Measurements from ENCODE around the gene DGKQ.
"Not testable (repeated sequence)": the region's sequence is repeated elsewhere in the genome, so short reads cannot be mapped to it uniquely, and the experiment has no call there.

DGKQ gene

GRCh38 chr4:984336-985054, 11.1 kb upstream of the DGKQ start:
- Histone ChIP-seq H3K9me3 (ENCODE audit: control insufficient read depth, insufficient read depth, low read length) (no peaks in the 10 kb centered on the region), H3K36me3 (ENCODE audit: insufficient read depth, low read length) (no peaks in the 10 kb centered on the region), H3K9ac (ENCODE audit: low read depth, low read length) (no peak overlapping the region), H3K4me1 (ENCODE audit: insufficient read depth, low read length) (peaks cover 12% of the 10 kb centered on the region)

- Histone ChIP-seq H3K9ac (ENCODE audit: low read depth, low read length) (no peak overlapping the region), H3K4me1 (ENCODE audit: insufficient read depth, low read length) (peaks cover 19% of the 10 kb centered on the region), H3K36me3 (ENCODE audit: insufficient read depth, low read length) (no peaks in the 10 kb centered on the region)
Observed at GRCh38 chr4:982814-983213, 9.4 kb upstream of the DGKQ start.

GRCh38 chr4:982291-982690, 8.9 kb upstream of the DGKQ start:
- peaks cover 19% of the 10 kb centered on the region for H3K4me1 ChIP-seq (ENCODE audit: insufficient read depth, low read length)
- no peaks in the 10 kb centered on the region for H3K36me3 ChIP-seq (ENCODE audit: insufficient read depth, low read length)
- no peaks in the 10 kb centered on the region for H3K9me3 ChIP-seq (ENCODE audit: control insufficient read depth, insufficient read depth, low read length)
- no peak overlapping the region for H3K9ac ChIP-seq (ENCODE audit: low read depth, low read length)

More at GRCh38 chr4:982814-983213, 9.4 kb upstream of the DGKQ start:
- no peaks in the 10 kb centered on the region for H3K9me3 ChIP-seq (ENCODE audit: control insufficient read depth, insufficient read depth, low read length)

GRCh38 chr4:978957-979701, 5.8 kb upstream of the DGKQ start:
- Histone ChIP-seq H3K36me3 (ENCODE audit: insufficient read depth, low read length) (no peaks in the 10 kb centered on the region), H3K9me3 (ENCODE audit: control insufficient read depth, insufficient read depth, low read length) (no peaks in the 10 kb centered on the region; the same call in 1 of the 2 replicates), H3K4me1 (ENCODE audit: insufficient read depth, low read length) (peaks cover 7% of the 10 kb centered on the region; the same call in 1 of the 2 replicates), H3K9ac (ENCODE audit: low read depth, low read length) (no peak overlapping the region)

GRCh38 chr4:976016-976415, 2.6 kb upstream of the DGKQ start:
- H3K9me3 ChIP-seq (ENCODE audit: control insufficient read depth, insufficient read depth, low read length); H3K9ac ChIP-seq (ENCODE audit: low read depth, low read length); H3K36me3 ChIP-seq (ENCODE audit: insufficient read depth, low read length); H3K4me1 ChIP-seq (ENCODE audit: insufficient read depth, low read length): not testable (repeated sequence)

- peaks cover 7% of the 10 kb centered on the region; the same call in 1 of the 2 replicates for H3K4me1 ChIP-seq (ENCODE audit: insufficient read depth, low read length)
- no peaks in the 10 kb centered on the region for H3K36me3 ChIP-seq (ENCODE audit: insufficient read depth, low read length)
- no peak overlapping the region for H3K9ac ChIP-seq (ENCODE audit: low read depth, low read length)
- no peaks in the 10 kb centered on the region; the same call in 1 of the 2 replicates for H3K9me3 ChIP-seq (ENCODE audit: control insufficient read depth, insufficient read depth, low read length)
Observed at GRCh38 chr4:974668-975067, 1.3 kb upstream of the DGKQ start.

- no peaks in the 10 kb centered on the region for H3K36me3 ChIP-seq (ENCODE audit: insufficient read depth, low read length)
- no peaks in the 10 kb centered on the region; the same call in 1 of the 2 replicates for H3K4me1 ChIP-seq (ENCODE audit: insufficient read depth, low read length)
- H3K9ac ChIP-seq (ENCODE audit: low read depth, low read length), result peak overlapping the region; percentile 48
- H3K9me3 ChIP-seq (ENCODE audit: control insufficient read depth, insufficient read depth, low read length), result no peaks in the 10 kb centered on the region; the same call in 1 of the 2 replicates
Observed at GRCh38 chr4:972651-973424, 531 bp downstream of the DGKQ start.

GRCh38 chr4:971666-972500, 1.5 kb downstream of the DGKQ start:
- Histone ChIP-seq H3K4me1 (ENCODE audit: insufficient read depth, low read length) (no peaks in the 10 kb centered on the region; the same call in 1 of the 2 replicates), H3K9ac (ENCODE audit: low read depth, low read length) (no peak overlapping the region; the same call in 1 of the 2 replicates)

GRCh38 chr4:970854-971520, 2.4 kb downstream of the DGKQ start:
- Histone ChIP-seq H3K4me1 (ENCODE audit: insufficient read depth, low read length) (no peaks in the 10 kb centered on the region; the same call in 1 of the 2 replicates), H3K36me3 (ENCODE audit: insufficient read depth, low read length) (no peaks in the 10 kb centered on the region), H3K9ac (ENCODE audit: low read depth, low read length) (no peak overlapping the region), H3K9me3 (ENCODE audit: control insufficient read depth, insufficient read depth, low read length) (no peaks in the 10 kb centered on the region; the same call in 1 of the 2 replicates)

More at GRCh38 chr4:971666-972500, 1.5 kb downstream of the DGKQ start:
- Histone ChIP-seq H3K36me3 (ENCODE audit: insufficient read depth, low read length) (no peaks in the 10 kb centered on the region), H3K9me3 (ENCODE audit: control insufficient read depth, insufficient read depth, low read length) (no peaks in the 10 kb centered on the region; the same call in 1 of the 2 replicates)

- Histone ChIP-seq H3K4me1 (ENCODE audit: insufficient read depth, low read length) (no peaks in the 10 kb centered on the region; the same call in 1 of the 2 replicates), H3K9me3 (ENCODE audit: control insufficient read depth, insufficient read depth, low read length) (no peaks in the 10 kb centered on the region; the same call in 1 of the 2 replicates), H3K36me3 (ENCODE audit: insufficient read depth, low read length) (no peaks in the 10 kb centered on the region), H3K9ac (ENCODE audit: low read depth, low read length) (no peak overlapping the region)
Observed at GRCh38 chr4:970046-970745, 3.2 kb downstream of the DGKQ start.

GRCh38 chr4:968621-969394, 4.6 kb downstream of the DGKQ start:
- no peak overlapping the region for H3K9ac ChIP-seq (ENCODE audit: low read depth, low read length)
- no peaks in the 10 kb centered on the region for H3K9me3 ChIP-seq (ENCODE audit: control insufficient read depth, insufficient read depth, low read length)
- no peaks in the 10 kb centered on the region for H3K36me3 ChIP-seq (ENCODE audit: insufficient read depth, low read length)
- H3K4me1 ChIP-seq (ENCODE audit: insufficient read depth, low read length), result no peaks in the 10 kb centered on the region; the same call in 1 of the 2 replicates

GRCh38 chr4:968221-968620, 5.1 kb downstream of the DGKQ start:
- H3K4me1 ChIP-seq (ENCODE audit: insufficient read depth, low read length), result no peaks in the 10 kb centered on the region; the same call in 1 of the 2 replicates
- H3K9ac ChIP-seq (ENCODE audit: low read depth, low read length), result no peak overlapping the region
- H3K9me3 ChIP-seq (ENCODE audit: control insufficient read depth, insufficient read depth, low read length), result no peaks in the 10 kb centered on the region
- no peaks in the 10 kb centered on the region for H3K36me3 ChIP-seq (ENCODE audit: insufficient read depth, low read length)
